Muscle of arm (tissue), 12 donors: ENCODE data around the gene AOPEP. TPM values are rescaled to one million over a fixed set of nuclear protein-coding genes. Genes with fewer than 3 reads are reported as not detected.

Experiments used
- DNase-seq: peaks from one replicate; pipeline ENCODE4 v3.0.0-alpha.2; 2013
- polyA plus RNA-seq, 12 donors: library from polyadenylated mRNA; unstranded; fragments of 120-200 nt; gene quantifications; one replicate each; pipeline ENCODE4 v1.2.1, GENCODE V29; 2013; ENCODE audit not compliant: insufficient read length in 12 of 12

The AOPEP gene
- polyA plus RNA-seq, 12 donors = 33.5 to 57.2 (median 40.1) TPM; not detected in 1

GRCh38 chr9:94787266-94787665, 60.8 kb downstream of the AOPEP start:
- no peak for DNase-seq

- DNase-seq = no peak
Observed at GRCh38 chr9:94788570-94789105, 62.1 kb downstream of the AOPEP start.

- DNase-seq = no peak
Observed at GRCh38 chr9:94791435-94791834, 64.9 kb downstream of the AOPEP start.

DNA sequence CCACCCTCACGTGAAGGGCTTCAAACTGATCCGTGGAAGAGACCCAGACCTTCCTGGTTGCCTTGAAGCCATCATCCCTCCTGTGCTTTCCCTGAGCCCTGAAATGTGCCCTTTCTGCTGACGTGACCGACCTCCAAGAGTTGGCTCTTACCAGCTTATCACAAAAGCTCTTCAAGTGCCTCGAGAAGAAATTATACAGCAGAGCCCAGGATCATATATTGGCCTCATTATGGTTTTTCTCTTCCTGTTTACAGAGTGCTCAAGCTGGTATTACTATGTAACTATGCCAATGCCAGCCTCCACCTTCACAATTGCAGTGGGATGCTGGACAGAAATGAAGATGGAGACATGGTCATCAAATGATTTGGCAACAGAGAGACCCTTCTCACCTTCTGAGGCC, 66.0 kb downstream of the AOPEP start:
- DNase-seq = no peak

- DNase-seq = no peak
Observed at GRCh38 chr9:94794476-94795167, 68.1 kb downstream of the AOPEP start.

DNA sequence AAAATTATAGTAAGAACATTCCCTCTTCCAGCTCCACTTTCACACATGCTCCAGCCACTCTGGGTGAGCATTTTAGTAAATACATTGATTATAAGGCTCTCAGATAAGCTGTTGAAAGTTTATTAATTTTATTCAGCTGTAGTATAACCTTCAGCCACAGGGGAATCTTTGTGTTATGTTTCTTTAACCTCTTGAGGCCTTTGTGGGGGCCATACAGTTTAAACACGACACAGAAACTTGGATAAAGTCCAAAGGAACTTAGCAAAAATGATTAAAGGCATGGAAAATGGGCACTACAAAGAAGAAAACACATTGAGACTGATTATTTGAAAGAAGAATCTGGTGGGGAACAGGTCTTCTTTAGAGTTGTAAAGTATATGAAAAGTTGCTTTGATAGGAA, 70.2 kb downstream of the AOPEP start:
- no peak for DNase-seq

- no peak for DNase-seq
Observed at GRCh38 chr9:94798201-94798600, 71.7 kb downstream of the AOPEP start.

- DNase-seq = no peak
Observed at GRCh38 chr9:94798708-94799107, 72.2 kb downstream of the AOPEP start.

- no peak for DNase-seq
Observed at GRCh38 chr9:94799578-94800264, 73.2 kb downstream of the AOPEP start.

- DNase-seq = no peak
Observed at GRCh38 chr9:94800424-94801117, 74.1 kb downstream of the AOPEP start.

DNA sequence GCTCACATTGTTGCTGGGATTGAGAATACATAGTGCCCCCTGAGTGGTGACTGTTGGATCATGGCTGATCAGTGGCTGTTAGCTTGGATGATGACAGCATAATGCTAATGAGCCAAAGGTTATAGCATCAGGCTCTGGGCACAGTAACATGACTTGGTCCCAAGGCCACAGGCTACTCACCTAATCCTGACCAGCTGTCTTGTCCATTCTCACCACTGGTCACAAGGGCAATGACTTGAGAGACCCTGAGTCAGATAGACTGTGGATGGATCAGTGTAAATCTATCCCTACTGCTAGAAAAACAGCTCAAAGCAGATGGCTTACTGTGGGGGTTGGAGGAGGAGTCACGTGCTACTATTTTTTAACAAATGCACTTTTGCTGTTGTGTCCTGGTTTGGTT, 74.7 kb downstream of the AOPEP start:
- no peak for DNase-seq

GRCh38 chr9:94801681-94802080, 75.2 kb downstream of the AOPEP start:
- peak; percentile 66 for DNase-seq

DNA sequence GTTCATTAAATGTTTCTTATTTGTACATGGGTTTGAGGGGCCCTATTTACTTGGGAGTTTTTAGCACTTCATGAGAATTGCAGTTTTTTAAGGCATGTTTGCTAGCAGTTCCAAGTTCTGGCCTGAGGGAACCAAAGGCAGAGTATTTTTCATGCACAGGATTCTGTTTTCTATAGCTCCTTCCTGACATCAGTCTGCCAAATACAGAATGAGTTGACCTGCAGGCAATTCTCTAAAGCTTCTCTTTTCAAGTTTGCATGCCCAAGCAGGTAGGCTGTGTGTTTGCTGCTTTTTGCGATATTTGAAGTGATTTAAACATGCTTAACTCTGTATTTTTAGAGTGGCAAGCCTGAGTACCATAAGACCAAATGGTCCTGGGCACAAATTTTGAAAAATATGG, 75.8 kb downstream of the AOPEP start:
- DNase-seq = no peak

DNA sequence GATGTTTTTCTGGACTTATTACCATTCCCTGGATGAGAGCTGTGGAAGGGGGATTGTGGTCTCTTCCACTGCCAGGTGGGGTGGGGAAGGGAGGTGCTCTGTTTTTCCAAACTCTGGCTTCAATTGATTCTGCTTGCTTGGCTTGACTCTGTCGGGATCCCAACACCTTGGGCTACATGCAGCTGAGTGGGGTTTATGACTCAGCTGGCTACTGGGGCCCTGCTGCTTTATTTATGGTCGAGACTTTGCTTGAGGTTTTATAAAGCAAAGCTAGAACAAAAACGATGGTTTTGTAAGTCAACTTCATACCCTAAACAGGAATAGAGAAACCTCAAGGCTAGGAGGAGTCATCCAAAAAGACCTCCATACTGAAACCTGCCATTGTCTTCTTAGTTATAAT, 76.3 kb downstream of the AOPEP start:
- DNase-seq = no peak

DNA sequence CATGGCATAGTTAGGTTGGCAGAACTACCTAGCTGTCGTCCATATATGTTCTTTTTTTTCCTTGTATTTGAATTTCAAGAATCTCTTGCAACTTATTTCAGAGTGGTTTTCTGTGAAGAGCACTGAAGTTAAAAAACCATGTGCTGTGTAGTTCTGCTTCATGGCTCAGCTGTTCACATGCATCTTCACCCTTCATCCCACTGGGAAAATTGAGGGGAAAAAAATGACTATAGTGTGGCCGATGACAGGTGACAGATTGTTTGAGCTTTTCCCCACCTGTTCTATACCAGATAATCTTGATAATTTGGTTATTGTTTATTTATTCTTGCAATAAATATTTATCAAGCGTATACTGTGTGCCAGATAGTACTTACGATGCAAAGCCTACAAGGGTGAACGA, 77.8 kb downstream of the AOPEP start:
- no peak for DNase-seq

DNA sequence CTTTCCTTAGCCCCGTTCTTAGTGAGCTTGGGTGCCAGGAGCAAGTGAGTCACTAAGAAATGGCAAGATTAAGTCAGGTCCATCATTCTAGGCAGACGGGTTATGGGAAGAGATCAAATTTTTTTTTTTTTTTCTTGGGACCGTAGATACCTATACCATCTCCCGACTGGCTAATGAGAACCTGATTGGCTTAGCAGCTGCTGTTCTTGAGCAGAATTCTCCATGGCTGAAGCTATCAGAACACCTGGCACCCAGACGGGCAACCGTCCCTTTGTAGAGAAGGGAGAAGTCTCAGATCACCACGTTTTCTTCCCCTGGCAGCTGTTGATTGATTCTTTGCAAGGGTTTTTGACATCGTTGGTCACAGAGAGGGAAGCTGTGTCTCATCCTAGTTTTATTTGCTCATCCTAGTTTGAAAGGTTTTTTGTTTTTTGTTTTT, 78.6 kb downstream of the AOPEP start:
- DNase-seq = no peak

- no peak for DNase-seq
Observed at GRCh38 chr9:94805585-94805984, 79.1 kb downstream of the AOPEP start.

- no peak for DNase-seq
Observed at GRCh38 chr9:94806307-94806893, 79.9 kb downstream of the AOPEP start.

DNA sequence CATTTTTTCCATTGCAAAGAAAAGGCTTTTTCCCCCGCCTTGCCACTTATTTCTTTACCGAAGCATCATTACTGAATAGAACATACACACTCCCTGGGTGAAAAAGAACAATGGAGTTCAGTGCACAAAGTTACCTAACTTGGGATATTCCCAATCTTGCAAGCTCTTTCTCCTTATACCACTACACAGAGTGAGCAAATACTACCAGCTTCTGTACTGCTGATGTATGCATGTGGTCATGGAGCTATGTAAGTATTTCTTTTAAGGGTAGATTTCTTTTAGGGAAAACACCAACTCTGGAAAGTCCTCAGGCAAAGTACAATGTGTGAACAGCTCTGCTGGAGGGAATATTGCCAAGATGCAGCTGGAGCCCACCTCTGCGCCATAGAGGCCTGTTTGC, 81.1 kb downstream of the AOPEP start:
- DNase-seq = no peak

- no peak for DNase-seq
Observed at GRCh38 chr9:94808926-94809700, 82.6 kb downstream of the AOPEP start.

GRCh38 chr9:94809778-94810177, 83.3 kb downstream of the AOPEP start:
- DNase-seq = no peak

DNA sequence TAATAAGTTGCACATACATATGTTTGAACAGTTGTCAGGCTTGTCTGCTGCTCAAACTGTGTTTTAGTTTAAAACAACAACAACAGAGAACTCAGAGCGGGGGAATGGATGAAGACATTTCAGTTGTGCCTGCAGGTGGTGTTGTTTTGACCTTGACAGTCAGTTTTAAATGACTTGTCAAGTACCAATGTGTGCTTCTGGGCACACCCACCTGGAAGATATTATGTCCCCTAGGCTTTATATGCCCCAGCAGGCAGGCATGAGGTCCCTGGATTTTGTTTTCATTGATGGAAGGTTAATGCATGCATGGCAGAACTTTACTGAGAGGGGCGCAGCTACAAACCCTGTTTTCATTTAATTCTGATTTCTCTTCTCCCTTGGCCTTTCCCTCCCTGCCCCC, 84.6 kb downstream of the AOPEP start:
- DNase-seq = no peak
